Transverse colon (tissue), 4 donors: Measurements from ENCODE around the gene BUD23.

ENCODE experiments used
- CTCF ChIP-seq, 5 experiments: fragments of 200-600 bp in 3 of 5; fragments of 450-650 bp in 2 of 5; sonication (generic) in 3 of 5; IDR thresholded peaks; 1 replicate in 2 of 5; 2 replicates in 3 of 5; pipeline ENCODE4 v1.5.1; 2016 to 2017; ENCODE audit warnings: antibody characterized with exemption in 5 of 5, inconsistent platforms in 3 of 5, mild to moderate bottlenecking in 2 of 5, moderate library complexity in 1 of 5
- POLR2A ChIP-seq: fragments of 450-650 bp; IDR thresholded peaks from one replicate; pipeline ENCODE4 v1.6.1; 2016; ENCODE audit warnings: antibody characterized with exemption, mild to moderate bottlenecking, moderate library complexity
- POLR2AphosphoS5 ChIP-seq, 3 donors: sonication (generic); formaldehyde crosslinking; IDR thresholded peaks; one replicate each; pipeline ENCODE4 v1.6.1; 2016; ENCODE audit warnings: antibody characterized with exemption in 3 of 3

GRCh38 chr7:73739387-73739767 is 56.0 kb downstream of the BUD23 start:
- peak in 1 of 5 experiments; percentile 12 for TF ChIP-seq CTCF (IDR thresholded peaks at IDR 0.05)
- no peak for TF ChIP-seq POLR2A
- no peak for TF ChIP-seq POLR2AphosphoS5 (IDR thresholded peaks at IDR 0.05)
